Endothelial cell of umbilical vein (primary cell): ENCODE measurements around the gene SIPA1. TPM values are rescaled to one million over a fixed set of nuclear protein-coding genes. Genes with fewer than 3 reads are reported as not detected.

Experiments used
- BruUV-seq: library from RNA; stranded (reverse); fragments of 400-500 nt; replicated peaks from 2 replicates; lab custom pipeline; 2021; lab: Mats Ljungman, UMichigan
- CTCF ChIA-PET: fragments of 300-600, 350-600 bp; sonication (Branson Sonifier 250); formaldehyde crosslinking; loops from one replicate; lab custom pipeline; 2021; ENCODE audit warnings: antibody characterized with exemption, inconsistent platforms; lab: Charles Lee
- POLR2A ChIA-PET: fragments of 300-600, 350-600 bp; sonication (Branson Sonifier 250); formaldehyde crosslinking; loops from one replicate; lab custom pipeline; 2021; ENCODE audit warnings: antibody characterized with exemption, inconsistent platforms; lab: Charles Lee
- DNase-seq: peaks from one replicate; pipeline ENCODE4 v3.0.0-alpha.2; 2011; ENCODE audit warnings: low read depth, low spot score
- FAIRE-seq: peaks from 2 replicates; lab custom pipeline; 2011; peaks lifted over from hg19 to GRCh38; lab: Jason Lieb, UNC
- H2AFZ ChIP-seq: 2 replicates; pipeline ENCODE4 v1.6.0; 2012; ENCODE audit warnings: low read depth, low read length, control low read depth, inconsistent platforms
- H3K27ac ChIP-seq: 2 replicates; pipeline ENCODE4 v1.5.1; 2011; ENCODE audit warnings: low read depth, mild to moderate bottlenecking, control low read depth, low read length, moderate library complexity; ENCODE audit not compliant: insufficient read depth
- H3K27me3 ChIP-seq, 2 experiments: 2 replicates each; pipeline versions ENCODE4 v1.6.0 to v1.6.1; 2011; ENCODE audit warnings: low read length in 2 of 2, mixed read lengths in 1 of 2; ENCODE audit not compliant: control insufficient read depth in 2 of 2, insufficient read depth in 2 of 2
- H3K36me3 ChIP-seq, 2 experiments: 2 replicates in 1 of 2; 3 replicates in 1 of 2; pipeline ENCODE4 v1.5.1; 2011; ENCODE audit warnings: low read length in 2 of 2, mild to moderate bottlenecking in 1 of 2, moderate library complexity in 1 of 2; ENCODE audit not compliant: control insufficient read depth in 2 of 2, insufficient read depth in 2 of 2; ENCODE audit errors: extremely low read depth in 1 of 2
- H3K4me1 ChIP-seq: 3 replicates; pipeline ENCODE4 v1.5.1; 2011; ENCODE audit warnings: mild to moderate bottlenecking, low read length; ENCODE audit not compliant: control insufficient read depth, insufficient read depth; ENCODE audit errors: extremely low read depth
- H3K4me2 ChIP-seq: 2 replicates; pipeline ENCODE4 v1.6.1; 2011; ENCODE audit warnings: low read length, control low read depth, mixed read lengths; ENCODE audit not compliant: insufficient read depth
- H3K4me3 ChIP-seq, 3 experiments: fragments of 200-600 bp in 1 of 3; sonication (generic), shearing (Covaris generic) in 1 of 3; replicated peaks in 1 of 3; 2 replicates each; pipeline ENCODE4 v1.5.1; 2011 to 2016; ENCODE audit warnings: control low read depth in 3 of 3, low read length in 3 of 3, mild to moderate bottlenecking in 2 of 3, inconsistent platforms in 1 of 3, low read depth in 1 of 3, moderate library complexity in 1 of 3; ENCODE audit not compliant: insufficient read depth in 1 of 3
- H3K79me2 ChIP-seq: 2 replicates; pipeline ENCODE4 v1.6.0; 2012; ENCODE audit warnings: low read length, inconsistent platforms; ENCODE audit not compliant: control insufficient read depth, insufficient read depth
- H3K9ac ChIP-seq: replicated peaks from 2 replicates; pipeline ENCODE3; 2011; ENCODE audit warnings: low read length, control low read depth; ENCODE audit not compliant: insufficient read depth; ENCODE audit errors: extremely low read depth
- H3K9me1 ChIP-seq: replicated peaks from 3 replicates; pipeline ENCODE4 v1.6.0; 2011; ENCODE audit warnings: mild to moderate bottlenecking, low read length; ENCODE audit not compliant: control insufficient read depth, insufficient read depth; ENCODE audit errors: extremely low read depth
- H3K9me3 ChIP-seq: replicated peaks from 2 replicates; pipeline ENCODE4 v1.5.1; 2012; ENCODE audit warnings: low read length, inconsistent platforms; ENCODE audit not compliant: control insufficient read depth, insufficient read depth
- H4K20me1 ChIP-seq: replicated peaks from 2 replicates; pipeline ENCODE3; 2011; ENCODE audit warnings: mild to moderate bottlenecking, low read length; ENCODE audit not compliant: control insufficient read depth, insufficient read depth; ENCODE audit errors: extremely low read depth
- EZH2 ChIP-seq: IDR thresholded peaks from 2 replicates; pipeline ENCODE4 v1.6.1; 2012; ENCODE audit warnings: borderline replicate concordance, low read depth, mild to moderate bottlenecking, moderate library complexity, low read length, inconsistent platforms; ENCODE audit not compliant: severe bottlenecking
- FOS ChIP-seq: IDR thresholded peaks from 2 replicates; pipeline ENCODE4 v1.6.1; 2011; ENCODE audit warnings: mild to moderate bottlenecking, low read length, moderate library complexity, borderline replicate concordance; ENCODE audit not compliant: insufficient read depth
- GATA2 ChIP-seq: IDR thresholded peaks from 2 replicates; pipeline ENCODE4 v1.7.0; 2011; ENCODE audit warnings: low read depth, mild to moderate bottlenecking, moderate library complexity, mixed read lengths, low read length; ENCODE audit not compliant: insufficient read length, insufficient read depth
- JUN ChIP-seq: IDR thresholded peaks from 2 replicates; pipeline ENCODE4 v1.6.1; 2011; ENCODE audit warnings: borderline replicate concordance, low read depth; ENCODE audit not compliant: insufficient read length, insufficient read depth
- MAX ChIP-seq: IDR thresholded peaks from 2 replicates; pipeline ENCODE4 v1.6.1; 2011; ENCODE audit not compliant: insufficient read depth, insufficient read length
- MYC ChIP-seq: IDR thresholded peaks from one replicate; pipeline ENCODE4 v1.6.1; 2011; ENCODE audit warnings: mild to moderate bottlenecking, low read depth, low read length
- POLR2A ChIP-seq: IDR thresholded peaks from 2 replicates; pipeline ENCODE4 v1.6.1; 2012; ENCODE audit warnings: low read depth, mild to moderate bottlenecking, control low read depth, low read length
- POLR2AphosphoS5 ChIP-seq: IDR thresholded peaks from 2 replicates; pipeline ENCODE4 v1.6.1; 2012; ENCODE audit warnings: low read depth, mild to moderate bottlenecking, control low read depth, low read length, moderate library complexity; ENCODE audit not compliant: insufficient read depth
- dilution Hi-C: fragments of 300-500 bp; cut with MboI; formaldehyde crosslinking; loops from one replicate; pipeline ENCODE4 v1.15.0; 2019; ENCODE audit warnings: low sequenced_read_pairs; ENCODE audit not compliant: extremely low pct_ligation_motif_present
- intact Hi-C: fragments of 100-400 bp; cut with micrococcal nuclease; formaldehyde crosslinking; loops from one replicate; pipeline ENCODE4 v1.10.0; 2022
- polyA plus RNA-seq, 4 experiments: library from polyadenylated mRNA; depleted of rRNA in 3 of 4; stranded (reverse) in 3 of 4; unstranded in 1 of 4; fragments of >200 nt; gene quantifications; 2 replicates each; pipeline versions ENCODE4 v1.2.1 to v1.2.3, GENCODE V29; 2011 to 2012; ENCODE audit warnings: missing spikeins in 1 of 4
- total RNA-seq: library from RNA; stranded (reverse); gene quantifications from 2 replicates; pipeline ENCODE4 v1.2.3, GENCODE V29; 2021
- TF ChIP-seq, protein P1 (sequence below), 2 donors: IDR thresholded peaks; 1 replicate in 1 of 2; 2 replicates in 1 of 2; pipeline ENCODE4 v1.5.1; 2011; ENCODE audit warnings: low read length in 2 of 2, mild to moderate bottlenecking in 2 of 2, moderate library complexity in 2 of 2, control low read depth in 1 of 2, inconsistent platforms in 1 of 2, low read depth in 1 of 2; ENCODE audit not compliant: insufficient read depth in 1 of 2; ENCODE audit errors: extremely low read depth in 1 of 2

The SIPA1 gene
- total and polyA plus RNA-seq, 2 donors (not counting 3 experiments of a cell fraction or from before 2014, with no cell fraction given), result 67.5 to 119 TPM

- no peak for FAIRE-seq
- Histone ChIP-seq H2AFZ (no peak overlapping the region), H3K4me3 (no peak overlapping the region), H3K9ac (no peak overlapping the region), H3K9me1 (no peaks in the 10 kb centered on the region), H3K79me2 (peaks cover 6% of the 10 kb centered on the region), H3K4me1 (peaks cover 13% of the 10 kb centered on the region), H3K27ac (no peak overlapping the region), H3K27me3 (no peaks in the 10 kb centered on the region), H3K4me2 (no peak overlapping the region), H3K9me3 (no peaks in the 10 kb centered on the region), H4K20me1 (no peaks in the 10 kb centered on the region), H3K36me3 (peaks cover 9 to 49% of the 10 kb centered on the region in 2 experiments)
- ChIA-PET POLR2A (no interaction called here), CTCF (interaction anchor here (1.1 kb wide), 1 partner anchor 183 kb away, joined by 3 read pairs; no protein-coding TSS in a partner anchor)
- dilution Hi-C loops (no loop called here), intact Hi-C loops (no loop called here)
- no TSS peak for BruUV-seq
- TF ChIP-seq MAX (no peak), EZH2 (no peak), MYC (no peak), JUN (no peak), POLR2A (no peak), GATA2 (no peak)
- TF ChIP-seq, protein P1, sequence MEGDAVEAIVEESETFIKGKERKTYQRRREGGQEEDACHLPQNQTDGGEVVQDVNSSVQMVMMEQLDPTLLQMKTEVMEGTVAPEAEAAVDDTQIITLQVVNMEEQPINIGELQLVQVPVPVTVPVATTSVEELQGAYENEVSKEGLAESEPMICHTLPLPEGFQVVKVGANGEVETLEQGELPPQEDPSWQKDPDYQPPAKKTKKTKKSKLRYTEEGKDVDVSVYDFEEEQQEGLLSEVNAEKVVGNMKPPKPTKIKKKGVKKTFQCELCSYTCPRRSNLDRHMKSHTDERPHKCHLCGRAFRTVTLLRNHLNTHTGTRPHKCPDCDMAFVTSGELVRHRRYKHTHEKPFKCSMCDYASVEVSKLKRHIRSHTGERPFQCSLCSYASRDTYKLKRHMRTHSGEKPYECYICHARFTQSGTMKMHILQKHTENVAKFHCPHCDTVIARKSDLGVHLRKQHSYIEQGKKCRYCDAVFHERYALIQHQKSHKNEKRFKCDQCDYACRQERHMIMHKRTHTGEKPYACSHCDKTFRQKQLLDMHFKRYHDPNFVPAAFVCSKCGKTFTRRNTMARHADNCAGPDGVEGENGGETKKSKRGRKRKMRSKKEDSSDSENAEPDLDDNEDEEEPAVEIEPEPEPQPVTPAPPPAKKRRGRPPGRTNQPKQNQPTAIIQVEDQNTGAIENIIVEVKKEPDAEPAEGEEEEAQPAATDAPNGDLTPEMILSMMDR (IDR thresholded peaks at IDR 0.05; ENCODE audit: extremely low read depth in 1 of 2, insufficient read depth in 1 of 2, low read depth in 1 of 2, low read length in 2 of 2), result no peak
- no peak for DNase-seq
Observed at GRCh38 chr11:65634109-65634436, 3.8 kb upstream of the SIPA1 start.

- ChIA-PET CTCF (no interaction called here), POLR2A (no interaction called here)
- no TSS peak for BruUV-seq
- Histone ChIP-seq H3K4me1 (peaks cover 13% of the 10 kb centered on the region), H2AFZ (no peak overlapping the region), H3K79me2 (peaks cover 6% of the 10 kb centered on the region), H4K20me1 (no peaks in the 10 kb centered on the region), H3K4me2 (no peak overlapping the region), H3K36me3 (peaks cover 9 to 45% of the 10 kb centered on the region in 2 experiments), H3K9ac (no peak overlapping the region), H3K9me1 (no peaks in the 10 kb centered on the region), H3K9me3 (no peaks in the 10 kb centered on the region), H3K27ac (no peak overlapping the region), H3K27me3 (no peaks in the 10 kb centered on the region), H3K4me3 (no peak overlapping the region)
- intact Hi-C loops, result no loop called here
- FAIRE-seq (no peak), DNase-seq (no peak)
- no peak for TF ChIP-seq JUN
- TF ChIP-seq MAX, result no peak
- no peak for TF ChIP-seq FOS
- no peak for TF ChIP-seq MYC
- no peak for TF ChIP-seq GATA2
- no peak for TF ChIP-seq POLR2A
- no peak for TF ChIP-seq POLR2AphosphoS5
- TF ChIP-seq EZH2, result no peak
- TF ChIP-seq, protein P1 (IDR thresholded peaks at IDR 0.05; ENCODE audit: extremely low read depth in 1 of 2, insufficient read depth in 1 of 2, low read depth in 1 of 2, low read length in 2 of 2), result no peak
- dilution Hi-C loops, result no loop called here
Observed at GRCh38 chr11:65634440-65634839, 3.5 kb upstream of the SIPA1 start.
